Measurements from ENCODE around the gene NFIX. TPM values are rescaled to one million over a fixed set of nuclear protein-coding genes. Genes with fewer than 3 reads are reported as not detected.

Gene NFIX
- total and polyA plus RNA-seq, 9 of the 15 experiments (the other 6 are each of a cell fraction or from before 2014, with no cell fraction given), result 0.28 to 26.8 (median 5.4) TPM

DNA sequence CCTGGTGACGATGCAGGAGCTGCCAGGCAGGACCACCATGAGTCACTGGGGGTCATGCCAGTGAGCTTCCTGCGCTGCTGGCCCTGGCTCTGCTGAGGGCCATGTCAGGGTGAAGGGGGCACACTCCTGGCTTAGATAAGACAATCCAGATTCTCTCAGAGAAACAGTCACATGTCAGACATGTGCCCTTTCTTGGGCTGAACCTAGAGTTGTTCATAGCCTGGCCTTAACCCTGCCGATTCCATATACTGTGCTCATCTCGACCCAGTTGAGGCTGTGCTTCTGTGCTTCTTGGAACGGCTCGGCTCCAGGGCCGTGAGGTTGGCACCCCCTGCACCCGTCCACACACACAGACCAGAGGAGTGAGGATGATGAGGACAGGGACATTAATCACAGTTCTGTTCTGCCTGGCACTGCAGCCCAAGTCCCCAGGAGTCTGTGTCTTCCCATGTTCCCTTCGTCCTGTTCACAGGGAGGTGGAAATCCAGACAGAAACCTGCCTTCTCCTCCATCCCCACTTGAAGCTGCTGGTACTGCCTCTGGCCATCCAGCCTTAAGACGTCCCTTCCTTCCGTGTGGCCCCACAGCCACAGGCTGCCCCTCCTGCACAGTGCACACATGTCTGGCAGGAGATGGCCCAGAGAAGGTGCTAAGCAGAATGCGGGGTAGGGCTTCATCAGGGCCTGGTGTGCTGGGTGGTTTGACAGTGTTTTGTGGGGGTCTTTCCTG, 57.3 kb downstream of the NFIX start:
- ChIA-PET CTCF (ENCODE audit: low intra/inter-chr PET ratio) (no interaction called here), POLR2A (interaction anchor here (0.5 to 0.6 kb wide), 3 partner anchors 66 to 210 kb away, joined by 3 to 5 read pairs (median 3); no protein-coding TSS in a partner anchor)
- H3K27me3 ChIP-seq (ENCODE audit: control insufficient read depth in 2 of 2, insufficient read depth in 2 of 2, low read length in 2 of 2), result no peaks in the 10 kb centered on the region
- intact Hi-C loops (cut with micrococcal nuclease), result no loop called here
- H3K9ac ChIP-seq (ENCODE audit: insufficient read depth in 1 of 2, low read depth in 2 of 2, low read length in 2 of 2), result peak overlapping the region in 1 of 2 experiments; percentile 62; a peak in 2 of 4 replicates
- WGBS (ENCODE audit: insufficient coverage, low coverage, missing lambda C conversion rate), result 84% methylated on average over 11 of the region's 12 CpGs
- BruUV-seq (replicated peaks), result no TSS peak
- no peak for FAIRE-seq
- no peak for ATAC-seq
- no peak overlapping the region for H3K4me2 ChIP-seq (ENCODE audit: insufficient read depth, low read length)
- H3K79me2 ChIP-seq (ENCODE audit: control insufficient read depth, insufficient read depth, low read length), result peaks cover 14% of the 10 kb centered on the region; the same call in 2 of the 3 replicates
- no peak overlapping the region for H3K4me3 ChIP-seq
- H3K9me3 ChIP-seq (replicated peaks; ENCODE audit: control insufficient read depth, insufficient read depth, low read depth, low read length), result no peaks in the 10 kb centered on the region
- H4K20me1 ChIP-seq (replicated peaks; ENCODE audit: control insufficient read depth, insufficient read depth, low read length), result peaks cover 52% of the 10 kb centered on the region
- no peaks in the 10 kb centered on the region for H3K36me3 ChIP-seq (ENCODE audit: control insufficient read depth, insufficient read depth, low read length)
- H3K9me1 ChIP-seq (ENCODE audit: control insufficient read depth, insufficient read depth, low read length), result peaks cover 6% of the 10 kb centered on the region
- DNase-seq (ENCODE audit: extremely low read depth in 1 of 4, low spot score in 3 of 4), result no peak
- peaks cover 11 to 45% of the 10 kb centered on the region in 2 experiments for H3K4me1 ChIP-seq (replicated peaks in 1 of 2; ENCODE audit: control insufficient read depth in 2 of 2, insufficient read depth in 2 of 2, low read length in 2 of 2)
- no peak overlapping the region for H2AFZ ChIP-seq (ENCODE audit: low read depth, low read length)
- in situ Hi-C loops (cut with MboI), result no loop called here
- no peak overlapping the region for H3K27ac ChIP-seq (ENCODE audit: extremely low read depth, low read depth, low read length)
- TF ChIP-seq FIP1L1 (IDR thresholded peaks at IDR 0.05; ENCODE audit: low read depth, low read length, poor library complexity, severe bottlenecking) (no peak), GABPB1 (CRISPR knock-in tag; IDR thresholded peaks at IDR 0.05) (no peak), SMARCC2 (IDR thresholded peaks at IDR 0.05; ENCODE audit: low read depth) (no peak), ZNF766 (CRISPR knock-in tag; conservative IDR thresholded peaks at IDR 0.05) (no peak), ZNF316 (IDR thresholded peaks at IDR 0.05) (no peak), HOXB6 (CRISPR knock-in tag; IDR thresholded peaks at IDR 0.05; ENCODE audit: borderline replicate concordance) (no peak), ZNF830 (CRISPR knock-in tag; IDR thresholded peaks at IDR 0.05) (no peak)
- TF ChIP-seq, protein P1, sequence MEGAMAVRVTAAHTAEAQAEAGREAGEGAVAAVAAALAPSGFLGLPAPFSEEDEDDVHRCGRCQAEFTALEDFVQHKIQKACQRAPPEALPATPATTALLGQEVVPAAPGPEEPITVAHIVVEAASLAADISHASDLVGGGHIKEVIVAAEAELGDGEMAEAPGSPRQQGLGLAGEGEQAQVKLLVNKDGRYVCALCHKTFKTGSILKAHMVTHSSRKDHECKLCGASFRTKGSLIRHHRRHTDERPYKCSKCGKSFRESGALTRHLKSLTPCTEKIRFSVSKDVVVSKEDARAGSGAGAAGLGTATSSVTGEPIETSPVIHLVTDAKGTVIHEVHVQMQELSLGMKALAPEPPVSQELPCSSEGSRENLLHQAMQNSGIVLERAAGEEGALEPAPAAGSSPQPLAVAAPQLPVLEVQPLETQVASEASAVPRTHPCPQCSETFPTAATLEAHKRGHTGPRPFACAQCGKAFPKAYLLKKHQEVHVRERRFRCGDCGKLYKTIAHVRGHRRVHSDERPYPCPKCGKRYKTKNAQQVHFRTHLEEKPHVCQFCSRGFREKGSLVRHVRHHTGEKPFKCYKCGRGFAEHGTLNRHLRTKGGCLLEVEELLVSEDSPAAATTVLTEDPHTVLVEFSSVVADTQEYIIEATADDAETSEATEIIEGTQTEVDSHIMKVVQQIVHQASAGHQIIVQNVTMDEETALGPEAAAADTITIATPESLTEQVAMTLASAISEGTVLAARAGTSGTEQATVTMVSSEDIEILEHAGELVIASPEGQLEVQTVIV (CRISPR knock-in tag; IDR thresholded peaks at IDR 0.05; ENCODE audit: borderline replicate concordance), result no peak
- TF ChIP-seq, protein P2, sequence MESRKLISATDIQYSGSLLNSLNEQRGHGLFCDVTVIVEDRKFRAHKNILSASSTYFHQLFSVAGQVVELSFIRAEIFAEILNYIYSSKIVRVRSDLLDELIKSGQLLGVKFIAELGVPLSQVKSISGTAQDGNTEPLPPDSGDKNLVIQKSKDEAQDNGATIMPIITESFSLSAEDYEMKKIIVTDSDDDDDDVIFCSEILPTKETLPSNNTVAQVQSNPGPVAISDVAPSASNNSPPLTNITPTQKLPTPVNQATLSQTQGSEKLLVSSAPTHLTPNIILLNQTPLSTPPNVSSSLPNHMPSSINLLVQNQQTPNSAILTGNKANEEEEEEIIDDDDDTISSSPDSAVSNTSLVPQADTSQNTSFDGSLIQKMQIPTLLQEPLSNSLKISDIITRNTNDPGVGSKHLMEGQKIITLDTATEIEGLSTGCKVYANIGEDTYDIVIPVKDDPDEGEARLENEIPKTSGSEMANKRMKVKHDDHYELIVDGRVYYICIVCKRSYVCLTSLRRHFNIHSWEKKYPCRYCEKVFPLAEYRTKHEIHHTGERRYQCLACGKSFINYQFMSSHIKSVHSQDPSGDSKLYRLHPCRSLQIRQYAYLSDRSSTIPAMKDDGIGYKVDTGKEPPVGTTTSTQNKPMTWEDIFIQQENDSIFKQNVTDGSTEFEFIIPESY (CRISPR knock-in tag; IDR thresholded peaks at IDR 0.05), result no peak
- TF ChIP-seq, protein P3, sequence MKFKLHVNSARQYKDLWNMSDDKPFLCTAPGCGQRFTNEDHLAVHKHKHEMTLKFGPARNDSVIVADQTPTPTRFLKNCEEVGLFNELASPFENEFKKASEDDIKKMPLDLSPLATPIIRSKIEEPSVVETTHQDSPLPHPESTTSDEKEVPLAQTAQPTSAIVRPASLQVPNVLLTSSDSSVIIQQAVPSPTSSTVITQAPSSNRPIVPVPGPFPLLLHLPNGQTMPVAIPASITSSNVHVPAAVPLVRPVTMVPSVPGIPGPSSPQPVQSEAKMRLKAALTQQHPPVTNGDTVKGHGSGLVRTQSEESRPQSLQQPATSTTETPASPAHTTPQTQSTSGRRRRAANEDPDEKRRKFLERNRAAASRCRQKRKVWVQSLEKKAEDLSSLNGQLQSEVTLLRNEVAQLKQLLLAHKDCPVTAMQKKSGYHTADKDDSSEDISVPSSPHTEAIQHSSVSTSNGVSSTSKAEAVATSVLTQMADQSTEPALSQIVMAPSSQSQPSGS (CRISPR knock-in tag; IDR thresholded peaks at IDR 0.05), result no peak
- TF ChIP-seq, protein P4, sequence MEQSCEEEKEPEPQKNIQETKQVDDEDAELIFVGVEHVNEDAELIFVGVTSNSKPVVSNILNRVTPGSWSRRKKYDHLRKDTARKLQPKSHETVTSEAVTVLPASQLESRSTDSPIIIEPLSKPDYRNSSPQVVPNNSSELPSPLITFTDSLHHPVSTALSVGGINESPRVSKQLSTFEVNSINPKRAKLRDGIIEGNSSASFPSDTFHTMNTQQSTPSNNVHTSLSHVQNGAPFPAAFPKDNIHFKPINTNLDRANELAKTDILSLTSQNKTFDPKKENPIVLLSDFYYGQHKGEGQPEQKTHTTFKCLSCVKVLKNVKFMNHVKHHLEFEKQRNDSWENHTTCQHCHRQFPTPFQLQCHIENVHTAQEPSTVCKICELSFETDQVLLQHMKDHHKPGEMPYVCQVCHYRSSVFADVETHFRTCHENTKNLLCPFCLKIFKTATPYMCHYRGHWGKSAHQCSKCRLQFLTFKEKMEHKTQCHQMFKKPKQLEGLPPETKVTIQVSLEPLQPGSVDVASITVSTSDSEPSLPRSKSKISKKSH (CRISPR knock-in tag; IDR thresholded peaks at IDR 0.05), result no peak
